HepG2 (cell line): ENCODE measurements around the gene MFN2. TPM values are rescaled to one million over a fixed set of nuclear protein-coding genes. Genes with fewer than 3 reads are reported as not detected.
A peak's percentile ranks its signal among the peaks of the same experiment; 100 is the strongest.
"Not testable (repeated sequence)": the region's sequence is repeated elsewhere in the genome, so short reads cannot be mapped to it uniquely, and the experiment has no call there.

ENCODE experiments used
- ATAC-seq: fragments of 200-7000 bp; cut with Tn5 transposase; 3 replicates; pipeline ENCODE4 v1.9.1; 2020; ENCODE audit warnings: mild to moderate bottlenecking, moderate library complexity
- BruUV-seq: library from RNA; stranded (reverse); fragments of 400-500 nt; replicated peaks from 2 replicates; lab custom pipeline; 2021; lab: Mats Ljungman, UMichigan
- CTCF ChIA-PET: fragments of 300-600 bp; formaldehyde crosslinking; extraction: SDS; loops from one replicate; lab custom pipeline; 2021; ENCODE audit warnings: low total read pairs, inconsistent platforms, low intra/inter-chr PET ratio; lab: Yijun Ruan, JAX
- POLR2A ChIA-PET: fragments of 350-600 bp; sonication (Branson Sonifier 250); formaldehyde crosslinking; loops from one replicate; lab custom pipeline; 2020; ENCODE audit warnings: antibody characterized with exemption, inconsistent platforms; lab: Yijun Ruan, JAX
- DNase-seq: peaks from one replicate; pipeline ENCODE4 v3.0.0-alpha.2; 2015; ENCODE audit warnings: low spot score
- FAIRE-seq: peaks from 3 replicates; lab custom pipeline; 2011; peaks lifted over from hg19 to GRCh38; lab: Jason Lieb, UNC
- H2AFZ ChIP-seq: one replicate; pipeline ENCODE4 v1.6.1; 2011; ENCODE audit warnings: low read length, inconsistent platforms
- H3K27ac ChIP-seq: fragments of 300-600 bp; 3 replicates; pipeline ENCODE4 v1.8.0; 2011; ENCODE audit warnings: mixed run types, mild to moderate bottlenecking, mixed read lengths, low read length, inconsistent platforms; ENCODE audit not compliant: insufficient read depth; ENCODE audit errors: extremely low read length
- H3K27me3 ChIP-seq, 2 experiments: fragments of 200-600 bp in 1 of 2; 2 replicates in 1 of 2; 3 replicates in 1 of 2; pipeline versions ENCODE4 v1.6.0 to v1.8.0; 2011; ENCODE audit warnings: low read length in 2 of 2, mild to moderate bottlenecking in 2 of 2, moderate library complexity in 2 of 2, inconsistent platforms in 1 of 2; ENCODE audit not compliant: insufficient read depth in 2 of 2, control insufficient read depth in 1 of 2
- H3K36me3 ChIP-seq, 2 experiments: fragments of 200-600 bp in 1 of 2; replicated peaks in 1 of 2; 2 replicates in 1 of 2; 3 replicates in 1 of 2; pipeline versions ENCODE4 v1.5.1 to v1.8.0; 2011; ENCODE audit warnings: low read length in 2 of 2, inconsistent platforms in 1 of 2; ENCODE audit not compliant: insufficient read depth in 2 of 2, control insufficient read depth in 1 of 2
- H3K4me1 ChIP-seq: 2 replicates; pipeline ENCODE4 v1.5.1; 2012; ENCODE audit warnings: low read length, inconsistent platforms; ENCODE audit not compliant: insufficient read depth
- H3K4me2 ChIP-seq: 2 replicates; pipeline ENCODE4 v1.6.0; 2011; ENCODE audit warnings: low read depth, low read length, inconsistent platforms
- H3K4me3 ChIP-seq, 3 experiments: fragments of 200-600 bp in 1 of 3; sonication (generic), shearing (Covaris generic) in 1 of 3; replicated peaks in 1 of 3; 2 replicates each; pipeline ENCODE4 v1.5.1; 2011 to 2016; ENCODE audit warnings: low read length in 3 of 3, inconsistent platforms in 2 of 3, low read depth in 2 of 3, mild to moderate bottlenecking in 2 of 3, control low read depth in 1 of 3, mixed read lengths in 1 of 3; ENCODE audit not compliant: insufficient read depth in 1 of 3
- H3K79me2 ChIP-seq: one replicate; pipeline ENCODE4 v1.6.1; 2011; ENCODE audit warnings: low read length, inconsistent platforms; ENCODE audit not compliant: insufficient read depth
- H3K9ac ChIP-seq: 2 replicates; pipeline ENCODE4 v1.6.0; 2011; ENCODE audit warnings: mild to moderate bottlenecking, low read depth, low read length, inconsistent platforms; ENCODE audit not compliant: insufficient read depth
- H3K9me3 ChIP-seq: 2 replicates; pipeline ENCODE4 v1.5.1; 2012; ENCODE audit warnings: mild to moderate bottlenecking, low read length
- H4K20me1 ChIP-seq: 2 replicates; pipeline ENCODE4 v1.6.0; 2011; ENCODE audit warnings: inconsistent platforms, mild to moderate bottlenecking, low read length, moderate library complexity; ENCODE audit not compliant: insufficient read depth
- ZBTB20 ChIP-seq: sonication (generic); formaldehyde crosslinking; IDR thresholded peaks from 2 replicates; pipeline ENCODE4 v1.8.1; 2023; ENCODE audit warnings: missing genetic modification reagents, low read depth, mild to moderate bottlenecking, borderline replicate concordance
- ZNF878 ChIP-seq: sonication (generic); formaldehyde crosslinking; IDR thresholded peaks from 2 replicates; pipeline ENCODE4 v1.8.1; 2023; ENCODE audit warnings: mild to moderate bottlenecking, missing genetic modification reagents, moderate library complexity
- whole genome bisulfite sequencing: methylation state at CpG from one replicate; pipeline ENCODE4 v1.1.6; 2017; ENCODE audit warnings: low lambda C conversion rate; 5-methylcytosine and 5-hydroxymethylcytosine counted together
- in situ Hi-C: cut with HindIII; loops from 2 replicates; pipeline ENCODE4 v1.10.0; 2017; ENCODE audit warnings: low pct_unique_long_range_greater_than_20kb; ENCODE audit not compliant: extremely low pct_ligation_motif_present
- intact Hi-C: fragments of 100-400 bp; cut with micrococcal nuclease; formaldehyde crosslinking; loops from one replicate; pipeline ENCODE4 v1.10.0; 2022; ENCODE audit not compliant: unreplicated experiment
- polyA plus RNA-seq, 8 experiments: library from polyadenylated mRNA; depleted of rRNA in 3 of 8; stranded (reverse) in 7 of 8; unstranded in 1 of 8; fragments of >200 nt; fragmentation: Illumina TruSeq in 4 of 8; extraction: Trizol in 4 of 8; gene quantifications; 2 replicates each; pipeline versions ENCODE4 v1.2.1 to v1.2.3, GENCODE V29; 2011 to 2016; ENCODE audit warnings: low read depth in 4 of 8, missing spikeins in 1 of 8, mixed read lengths in 1 of 8; ENCODE audit not compliant: insufficient read depth in 1 of 8
- total RNA-seq, 5 experiments: library from RNA; depleted of rRNA; stranded (reverse); fragments of >200 nt; fragmentation: Illumina TruSeq; extraction: Trizol; gene quantifications; 2 replicates each; pipeline ENCODE4 v1.2.3, GENCODE V29; 2016; ENCODE audit warnings: low read depth in 1 of 5
- TF ChIP-seq, protein P1 (sequence below): sonication (generic); formaldehyde crosslinking; IDR thresholded peaks from 2 replicates; pipeline ENCODE4 v1.4.0; 2020; ENCODE audit warnings: missing genetic modification reagents
- TF ChIP-seq, protein P2 (sequence below): sonication (generic); formaldehyde crosslinking; IDR thresholded peaks from 2 replicates; pipeline ENCODE4 v1.4.0; 2020; ENCODE audit warnings: missing genetic modification reagents, borderline replicate concordance
- TF ChIP-seq, protein P3 (sequence below): sonication (generic); formaldehyde crosslinking; IDR thresholded peaks from 2 replicates; pipeline ENCODE4 v1.4.0; 2020; ENCODE audit warnings: mild to moderate bottlenecking, missing genetic modification reagents

Gene MFN2
- total and polyA plus RNA-seq, 2 of the 13 experiments (the other 11 are each of a cell fraction or from before 2014, with no cell fraction given), result 38.7 to 60.9 TPM

DNA sequence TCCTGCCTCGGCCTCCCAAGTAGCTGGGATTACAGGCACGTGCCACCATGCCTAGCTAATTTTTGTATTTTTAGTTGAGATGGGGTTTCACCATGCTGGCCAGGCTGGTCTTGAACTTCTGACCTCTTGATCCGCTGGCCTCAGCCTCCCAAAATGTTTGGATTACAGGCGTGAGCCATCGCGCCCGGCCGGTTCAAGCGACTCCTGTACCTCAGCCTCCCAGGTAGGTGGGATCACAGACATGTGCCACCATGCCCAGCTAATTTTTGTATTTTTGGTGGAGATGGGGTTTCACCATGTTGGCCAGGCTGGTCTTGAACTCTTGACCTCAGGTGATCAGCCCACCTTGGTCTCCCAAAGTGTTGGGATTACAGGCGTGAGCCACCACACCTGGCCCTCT lies 44.5 kb upstream of the MFN2 start:
- 94% methylated on average over 10 of the region's 10 CpGs for WGBS
- H3K9me3 ChIP-seq, H4K20me1 ChIP-seq, H3K36me3 ChIP-seq, CTCF ChIA-PET, H3K27me3 ChIP-seq, H3K9ac ChIP-seq, H2AFZ ChIP-seq, ATAC-seq, DNase-seq, H3K27ac ChIP-seq, BruUV-seq, intact Hi-C loops, in situ Hi-C loops, FAIRE-seq: not testable (repeated sequence)
- Histone ChIP-seq H3K79me2 (peaks cover 22% of the 10 kb centered on the region), H3K4me2 (peak overlapping the region; percentile 32; the same call in 1 of the 2 replicates), H3K4me3 (0 out of 6 replicates have a peak overlapping the region, but pooled peaks of 1 of the 3 experiments have one; percentile 33), H3K4me1 (peaks cover 73% of the 10 kb centered on the region)
- TF ChIP-seq, protein P1, sequence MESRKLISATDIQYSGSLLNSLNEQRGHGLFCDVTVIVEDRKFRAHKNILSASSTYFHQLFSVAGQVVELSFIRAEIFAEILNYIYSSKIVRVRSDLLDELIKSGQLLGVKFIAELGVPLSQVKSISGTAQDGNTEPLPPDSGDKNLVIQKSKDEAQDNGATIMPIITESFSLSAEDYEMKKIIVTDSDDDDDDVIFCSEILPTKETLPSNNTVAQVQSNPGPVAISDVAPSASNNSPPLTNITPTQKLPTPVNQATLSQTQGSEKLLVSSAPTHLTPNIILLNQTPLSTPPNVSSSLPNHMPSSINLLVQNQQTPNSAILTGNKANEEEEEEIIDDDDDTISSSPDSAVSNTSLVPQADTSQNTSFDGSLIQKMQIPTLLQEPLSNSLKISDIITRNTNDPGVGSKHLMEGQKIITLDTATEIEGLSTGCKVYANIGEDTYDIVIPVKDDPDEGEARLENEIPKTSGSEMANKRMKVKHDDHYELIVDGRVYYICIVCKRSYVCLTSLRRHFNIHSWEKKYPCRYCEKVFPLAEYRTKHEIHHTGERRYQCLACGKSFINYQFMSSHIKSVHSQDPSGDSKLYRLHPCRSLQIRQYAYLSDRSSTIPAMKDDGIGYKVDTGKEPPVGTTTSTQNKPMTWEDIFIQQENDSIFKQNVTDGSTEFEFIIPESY, result 0 out of 2 replicates have a peak, but pooled peaks have one; percentile 18
- POLR2A ChIA-PET, result interaction anchor here (2.9 kb wide), 1 partner anchor 27 kb away, joined by 12 read pairs; no protein-coding TSS in a partner anchor

DNA sequence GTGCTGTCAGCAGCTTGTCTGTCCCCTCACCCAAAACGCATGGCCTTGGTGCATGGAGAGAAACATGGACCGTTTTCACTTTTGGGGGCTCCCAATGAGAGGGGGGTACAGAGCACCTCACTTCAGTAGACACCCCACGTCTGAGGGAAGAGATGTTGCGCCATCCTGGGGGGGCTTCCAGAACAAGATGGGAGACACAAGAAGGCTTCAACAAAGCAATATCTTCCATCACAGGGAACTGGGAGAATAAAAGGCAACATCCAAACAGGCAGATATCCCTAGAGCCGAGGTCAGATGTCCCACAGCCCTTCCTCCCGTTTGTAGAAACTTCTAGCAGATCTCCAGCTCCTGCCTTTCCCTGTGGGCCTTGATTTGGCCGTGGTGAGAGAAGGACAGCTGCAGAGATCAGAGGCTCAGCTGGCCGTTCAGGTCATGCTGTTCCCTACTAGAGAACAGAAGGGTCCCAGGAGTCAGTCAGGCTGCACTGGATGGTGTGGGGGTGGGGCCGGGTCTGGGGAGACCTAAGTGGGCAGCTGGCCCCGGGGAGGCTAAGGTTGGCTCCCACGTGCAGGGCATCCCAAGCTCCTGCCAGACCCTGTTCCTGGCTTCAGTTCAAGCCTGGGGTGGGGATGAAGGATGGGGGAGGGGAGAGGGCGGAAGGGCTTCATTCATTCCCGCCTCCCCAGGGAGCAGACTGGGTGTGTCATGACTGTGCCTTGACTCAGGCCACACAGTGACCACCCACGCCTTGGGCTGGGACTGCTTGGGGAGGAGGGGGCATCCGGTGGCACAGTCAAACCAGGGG lies 41.3 kb upstream of the MFN2 start:
- in situ Hi-C loops, result no loop called here
- Histone ChIP-seq H3K4me1 (peaks cover 63% of the 10 kb centered on the region), H3K9me3 (no peaks in the 10 kb centered on the region), H3K4me3 (no peak overlapping the region), H2AFZ (no peak overlapping the region), H3K27me3 (no peaks in the 10 kb centered on the region; a peak in 1 of 5 replicates), H3K79me2 (peaks cover 21% of the 10 kb centered on the region), H3K36me3 (peaks cover 0 to 11% of the 10 kb centered on the region in 2 experiments; a peak in 2 of 5 replicates), H4K20me1 (no peaks in the 10 kb centered on the region), H3K9ac (no peak overlapping the region), H3K27ac (peak overlapping the region; percentile 18), H3K4me2 (peak overlapping the region; percentile 32; the same call in 1 of the 2 replicates)
- DNase-seq, result no peak
- no peak for FAIRE-seq
- 88% methylated on average over 12 of the region's 15 CpGs for WGBS
- POLR2A ChIA-PET, result interaction anchor here (1.1 to 2.6 kb wide), 3 partner anchors 29 to 41 kb away, joined by 3 to 16 read pairs (median 11); partner anchors contain the start of gene MFN2
- CTCF ChIA-PET, result no interaction called here
- no TSS peak for BruUV-seq
- TF ChIP-seq, protein P2, sequence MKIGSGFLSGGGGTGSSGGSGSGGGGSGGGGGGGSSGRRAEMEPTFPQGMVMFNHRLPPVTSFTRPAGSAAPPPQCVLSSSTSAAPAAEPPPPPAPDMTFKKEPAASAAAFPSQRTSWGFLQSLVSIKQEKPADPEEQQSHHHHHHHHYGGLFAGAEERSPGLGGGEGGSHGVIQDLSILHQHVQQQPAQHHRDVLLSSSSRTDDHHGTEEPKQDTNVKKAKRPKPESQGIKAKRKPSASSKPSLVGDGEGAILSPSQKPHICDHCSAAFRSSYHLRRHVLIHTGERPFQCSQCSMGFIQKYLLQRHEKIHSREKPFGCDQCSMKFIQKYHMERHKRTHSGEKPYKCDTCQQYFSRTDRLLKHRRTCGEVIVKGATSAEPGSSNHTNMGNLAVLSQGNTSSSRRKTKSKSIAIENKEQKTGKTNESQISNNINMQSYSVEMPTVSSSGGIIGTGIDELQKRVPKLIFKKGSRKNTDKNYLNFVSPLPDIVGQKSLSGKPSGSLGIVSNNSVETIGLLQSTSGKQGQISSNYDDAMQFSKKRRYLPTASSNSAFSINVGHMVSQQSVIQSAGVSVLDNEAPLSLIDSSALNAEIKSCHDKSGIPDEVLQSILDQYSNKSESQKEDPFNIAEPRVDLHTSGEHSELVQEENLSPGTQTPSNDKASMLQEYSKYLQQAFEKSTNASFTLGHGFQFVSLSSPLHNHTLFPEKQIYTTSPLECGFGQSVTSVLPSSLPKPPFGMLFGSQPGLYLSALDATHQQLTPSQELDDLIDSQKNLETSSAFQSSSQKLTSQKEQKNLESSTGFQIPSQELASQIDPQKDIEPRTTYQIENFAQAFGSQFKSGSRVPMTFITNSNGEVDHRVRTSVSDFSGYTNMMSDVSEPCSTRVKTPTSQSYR, result 0 out of 2 replicates have a peak, but pooled peaks have one; percentile 21
- TF ChIP-seq, protein P3, sequence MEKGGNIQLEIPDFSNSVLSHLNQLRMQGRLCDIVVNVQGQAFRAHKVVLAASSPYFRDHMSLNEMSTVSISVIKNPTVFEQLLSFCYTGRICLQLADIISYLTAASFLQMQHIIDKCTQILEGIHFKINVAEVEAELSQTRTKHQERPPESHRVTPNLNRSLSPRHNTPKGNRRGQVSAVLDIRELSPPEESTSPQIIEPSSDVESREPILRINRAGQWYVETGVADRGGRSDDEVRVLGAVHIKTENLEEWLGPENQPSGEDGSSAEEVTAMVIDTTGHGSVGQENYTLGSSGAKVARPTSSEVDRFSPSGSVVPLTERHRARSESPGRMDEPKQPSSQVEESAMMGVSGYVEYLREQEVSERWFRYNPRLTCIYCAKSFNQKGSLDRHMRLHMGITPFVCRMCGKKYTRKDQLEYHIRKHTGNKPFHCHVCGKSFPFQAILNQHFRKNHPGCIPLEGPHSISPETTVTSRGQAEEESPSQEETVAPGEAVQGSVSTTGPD, result 0 out of 2 replicates have a peak, but pooled peaks have one; percentile 43
- no peak for TF ChIP-seq ZNF878 (CRISPR knock-in tag)
- no peak for TF ChIP-seq ZBTB20 (CRISPR knock-in tag)
- ATAC-seq, result no peak
- intact Hi-C loops, result no loop called here
